HG02588 (cell line): ENCODE results near the gene CDH4.

Source experiments
- ATAC-seq: cut with Tn5 transposase; IDR thresholded peaks from one replicate; pipeline ENCODE4 v1.9.1; 2021; ENCODE audit warnings: mild to moderate bottlenecking, moderate library complexity; ENCODE audit not compliant: unreplicated experiment

Gene CDH4

DNA sequence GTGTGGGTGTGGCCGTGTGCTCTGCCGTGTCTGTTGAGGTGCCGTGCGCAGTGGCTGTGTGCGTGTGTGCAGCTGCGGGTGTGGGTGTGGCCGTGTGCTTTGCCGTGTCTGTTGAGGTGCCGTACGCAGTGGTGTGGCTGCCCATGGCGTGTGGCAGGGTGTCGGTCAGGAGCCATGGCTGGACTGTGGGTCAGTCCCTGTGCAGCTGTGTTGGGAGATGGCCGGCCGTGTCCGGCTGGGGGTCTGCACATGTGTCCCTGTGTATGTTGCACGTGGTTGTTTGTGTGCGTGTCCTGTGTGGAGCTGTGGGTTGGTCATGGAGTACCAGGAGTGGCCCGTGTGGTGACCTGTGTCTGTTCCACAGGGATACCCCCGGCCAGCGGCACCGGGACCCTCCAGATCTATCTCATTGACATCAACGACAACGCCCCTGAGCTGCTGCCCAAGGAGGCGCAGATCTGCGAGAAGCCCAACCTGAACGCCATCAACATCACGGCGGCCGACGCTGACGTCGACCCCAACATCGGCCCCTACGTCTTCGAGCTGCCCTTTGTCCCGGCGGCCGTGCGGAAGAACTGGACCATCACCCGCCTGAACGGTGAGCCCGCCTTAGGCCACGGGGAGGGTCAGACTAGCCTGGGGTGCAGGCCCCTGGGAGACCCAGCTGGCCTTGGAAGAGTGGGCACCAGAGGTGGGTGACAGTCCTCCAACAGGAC is 675.9 kb downstream of the CDH4 start:
- no peak for ATAC-seq

- no peak for ATAC-seq
Measured at GRCh38 chr20:61929561-61929960, 677.5 kb downstream of the CDH4 start.

- ATAC-seq = no peak
Measured at GRCh38 chr20:61929971-61930666, 678.1 kb downstream of the CDH4 start.

DNA sequence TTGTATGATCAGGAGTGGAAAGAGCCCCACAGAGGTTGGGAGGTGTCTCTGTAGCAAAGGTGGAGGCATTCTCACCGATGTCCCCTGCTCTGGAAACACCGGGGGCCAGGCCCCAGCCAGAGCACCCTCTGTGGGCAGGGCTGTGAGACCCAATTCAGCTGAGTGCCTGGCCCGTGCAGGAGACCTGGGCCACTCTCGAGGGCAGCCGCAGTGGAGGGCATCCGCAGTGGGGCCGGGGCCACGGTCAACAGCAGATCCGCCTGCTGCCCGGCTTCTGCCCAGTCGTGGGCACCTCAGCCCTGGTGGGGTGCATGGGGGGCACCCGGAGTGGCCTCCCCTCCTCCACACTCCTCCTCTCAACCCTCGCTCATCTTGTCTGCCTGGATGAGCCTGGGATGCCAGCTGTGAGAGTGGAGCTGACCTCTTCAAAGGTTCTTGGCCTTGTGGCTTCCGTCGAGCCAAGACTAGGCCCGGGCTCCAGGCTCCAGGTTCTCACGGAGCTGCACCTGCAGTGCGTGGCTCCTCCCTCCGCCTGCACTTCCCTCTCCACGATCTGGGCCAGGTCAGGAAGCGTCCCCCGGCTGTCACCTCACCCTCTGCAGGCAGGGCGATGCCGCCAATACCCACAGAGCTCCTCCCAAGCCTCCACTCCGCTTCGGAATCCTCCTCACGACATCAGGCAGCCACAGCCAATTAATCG is 678.9 kb downstream of the CDH4 start:
- no peak for ATAC-seq

DNA sequence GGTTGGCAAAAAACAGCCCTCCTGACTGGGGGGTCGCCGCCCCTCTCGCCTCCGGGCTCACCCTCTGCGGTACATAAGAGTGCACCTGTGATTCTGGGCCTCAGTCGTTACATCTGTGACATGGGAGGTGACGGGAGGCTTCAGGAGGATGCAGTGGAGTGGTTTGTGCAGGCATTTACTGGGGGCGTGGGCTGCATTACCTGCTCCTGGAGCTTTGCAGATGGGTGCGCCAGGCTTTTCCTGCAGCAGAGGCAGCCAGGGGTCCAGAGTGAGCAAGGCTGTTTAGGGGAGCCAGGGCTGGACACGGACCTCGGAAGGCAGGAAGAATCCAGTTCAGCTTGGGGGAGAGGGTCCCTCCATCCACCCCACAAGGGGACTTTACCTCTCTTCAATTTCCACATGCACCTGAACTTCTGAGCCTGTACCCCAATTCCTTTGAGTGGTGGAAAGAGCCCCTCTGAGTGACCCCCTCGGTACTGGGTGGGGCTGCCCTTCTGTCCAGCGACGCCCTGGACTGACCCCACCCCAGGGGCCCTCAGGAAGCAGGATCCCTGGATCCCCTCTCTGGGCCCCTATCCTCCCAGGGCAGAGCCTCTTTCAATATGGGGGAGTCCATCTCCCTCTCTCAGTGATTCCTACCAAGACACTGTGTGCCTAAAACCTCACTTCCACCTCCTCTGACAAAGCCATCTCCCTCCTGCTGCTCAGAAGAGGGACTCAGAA is 679.6 kb downstream of the CDH4 start:
- no peak for ATAC-seq

- no peak for ATAC-seq
Measured at GRCh38 chr20:61932199-61932592, 680.1 kb downstream of the CDH4 start.

GRCh38 chr20:61932711-61933480 is 680.8 kb downstream of the CDH4 start:
- ATAC-seq = no peak

DNA sequence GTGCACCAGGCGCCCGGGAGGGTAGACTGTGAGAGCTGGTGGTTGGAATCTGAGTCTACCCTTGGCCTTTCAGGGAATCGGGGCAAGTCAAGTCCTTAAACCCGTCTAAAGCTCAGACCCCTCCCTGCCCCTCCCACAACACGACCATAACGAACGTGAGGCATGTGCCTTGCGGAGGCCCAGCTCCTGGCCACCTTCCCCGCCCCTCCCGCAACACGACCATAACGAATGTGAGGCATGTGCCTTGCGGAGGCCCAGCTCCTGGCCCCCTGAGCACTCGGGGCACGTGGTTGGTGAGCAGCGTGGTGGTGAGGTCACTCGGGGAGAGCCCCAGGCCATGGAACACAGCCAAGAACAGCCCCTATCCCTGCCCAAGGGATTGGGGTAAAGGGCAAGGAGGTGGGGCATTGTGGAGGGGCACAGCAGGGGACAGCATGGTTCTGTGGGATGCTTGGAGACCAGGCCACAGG is 681.5 kb downstream of the CDH4 start:
- no peak for ATAC-seq

GRCh38 chr20:61933951-61934715 is 682.1 kb downstream of the CDH4 start:
- no peak for ATAC-seq

DNA sequence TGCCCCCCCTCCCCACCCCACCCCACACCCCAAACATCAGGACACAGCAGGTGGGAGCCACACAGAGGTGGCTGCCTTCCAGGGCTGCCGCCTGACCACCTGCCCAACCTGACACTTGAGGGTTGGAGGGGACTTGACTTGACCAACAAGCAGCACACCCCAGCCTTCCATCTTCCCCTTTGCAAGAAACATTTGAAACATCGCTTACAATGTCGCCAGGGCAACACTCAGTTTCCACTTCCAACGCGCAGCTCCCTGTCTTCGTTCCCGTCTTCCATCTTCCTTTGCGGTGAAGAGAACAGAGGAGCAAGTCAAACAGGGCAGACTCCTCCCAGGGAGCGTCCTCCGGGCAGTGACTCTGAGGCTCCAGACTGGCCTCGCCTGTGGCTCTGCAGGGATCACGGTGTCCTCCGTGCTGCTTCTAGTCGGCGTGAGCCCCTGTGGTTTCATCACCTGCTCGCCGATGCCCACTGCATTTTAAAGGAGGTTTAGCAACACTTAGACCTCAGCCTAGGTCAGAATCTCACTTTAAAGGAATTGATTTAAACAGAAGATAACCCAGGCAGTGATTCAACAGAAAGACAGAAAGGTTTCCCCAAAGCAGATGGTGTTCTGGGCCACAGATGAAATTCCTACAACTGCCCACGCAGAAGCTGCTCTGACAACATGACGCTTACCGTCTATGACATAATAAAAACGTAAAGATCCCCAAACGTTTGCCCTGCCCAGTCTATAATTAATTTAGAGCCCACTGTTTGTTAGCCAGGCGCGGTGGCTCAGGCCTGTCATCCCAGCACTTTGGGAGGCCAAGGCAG is 682.9 kb downstream of the CDH4 start:
- ATAC-seq = no peak

DNA sequence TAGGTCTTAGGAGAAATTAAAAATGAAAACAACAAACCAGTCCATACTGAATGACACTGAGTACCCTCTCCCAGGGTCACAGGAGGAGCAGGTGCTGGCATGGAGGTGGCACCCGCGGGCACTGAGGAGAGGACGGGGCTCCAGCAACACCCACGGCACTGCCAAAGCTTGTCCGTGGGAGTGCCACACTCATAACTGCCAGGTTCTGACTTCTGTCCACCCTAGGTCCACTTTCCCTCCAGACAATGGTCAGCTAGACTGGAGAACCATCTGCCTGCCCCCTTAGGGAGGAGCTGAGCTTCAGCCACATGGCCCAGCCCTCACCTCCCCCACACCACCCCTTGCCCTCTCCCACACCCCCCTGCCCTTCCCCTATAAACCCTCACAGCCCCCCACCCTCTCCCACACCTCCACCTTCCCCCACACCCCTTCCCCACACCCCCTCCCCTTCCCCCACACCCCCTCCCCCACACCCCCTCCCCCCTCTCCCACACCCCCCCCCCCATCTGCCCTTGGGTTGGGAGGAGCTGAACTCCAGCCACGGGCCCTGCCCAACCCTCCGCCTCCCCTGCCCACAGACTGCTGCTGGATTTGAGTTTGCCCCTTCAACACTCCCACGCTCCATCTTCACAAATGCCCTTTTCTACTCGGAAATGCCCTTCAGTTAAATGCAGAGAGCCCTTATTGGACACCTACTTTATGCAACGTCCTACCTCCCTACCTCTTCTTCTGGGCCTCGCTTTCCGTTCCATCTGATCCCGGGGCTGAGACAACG is 684.1 kb downstream of the CDH4 start:
- ATAC-seq = no peak

- no peak for ATAC-seq
Measured at GRCh38 chr20:61936701-61937131, 684.7 kb downstream of the CDH4 start.

GRCh38 chr20:61937146-61937962 is 685.3 kb downstream of the CDH4 start:
- no peak for ATAC-seq

DNA sequence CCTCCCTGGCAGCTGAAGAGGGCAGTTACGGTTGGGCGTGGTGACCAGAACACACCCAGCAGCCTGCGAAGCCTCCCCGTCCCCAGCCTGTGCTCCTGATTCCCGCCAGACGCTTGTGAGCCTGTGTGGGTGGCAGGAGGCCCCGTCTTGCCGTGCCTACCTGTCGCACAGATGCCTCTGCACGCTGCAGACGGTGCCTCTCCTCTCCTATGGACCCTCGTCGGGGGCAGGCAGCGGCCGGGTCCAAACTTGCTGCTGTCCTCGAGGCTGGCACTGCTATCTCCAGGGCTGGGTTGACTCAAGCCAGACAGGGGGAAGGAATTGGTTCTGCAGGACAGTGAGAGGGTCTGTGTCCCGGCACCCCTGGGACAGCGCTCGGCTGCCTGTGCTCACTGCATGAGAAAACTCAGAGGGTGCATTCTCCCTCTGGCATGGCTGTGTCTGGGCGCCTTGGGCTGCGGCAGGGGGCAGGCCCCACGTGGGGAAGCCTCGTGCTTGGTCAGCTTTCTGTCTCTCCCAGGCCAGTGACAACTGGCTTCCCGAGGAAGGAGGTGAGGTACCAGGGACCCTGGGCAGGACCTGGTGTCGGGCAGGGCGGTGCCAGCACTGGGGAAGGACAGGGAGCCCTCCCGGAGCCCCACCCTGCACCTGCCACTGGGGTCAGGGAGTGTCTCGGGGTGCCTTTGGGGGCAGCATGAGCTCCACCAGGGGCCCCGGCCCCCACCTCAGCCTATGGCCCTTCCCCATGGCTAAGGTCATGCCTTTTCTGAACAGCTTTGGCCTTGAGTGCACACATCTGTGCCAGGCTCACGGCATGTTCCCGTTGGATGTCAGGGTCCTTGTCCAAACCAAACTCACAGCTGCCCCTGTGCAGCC is 686.1 kb downstream of the CDH4 start:
- ATAC-seq = no peak

DNA sequence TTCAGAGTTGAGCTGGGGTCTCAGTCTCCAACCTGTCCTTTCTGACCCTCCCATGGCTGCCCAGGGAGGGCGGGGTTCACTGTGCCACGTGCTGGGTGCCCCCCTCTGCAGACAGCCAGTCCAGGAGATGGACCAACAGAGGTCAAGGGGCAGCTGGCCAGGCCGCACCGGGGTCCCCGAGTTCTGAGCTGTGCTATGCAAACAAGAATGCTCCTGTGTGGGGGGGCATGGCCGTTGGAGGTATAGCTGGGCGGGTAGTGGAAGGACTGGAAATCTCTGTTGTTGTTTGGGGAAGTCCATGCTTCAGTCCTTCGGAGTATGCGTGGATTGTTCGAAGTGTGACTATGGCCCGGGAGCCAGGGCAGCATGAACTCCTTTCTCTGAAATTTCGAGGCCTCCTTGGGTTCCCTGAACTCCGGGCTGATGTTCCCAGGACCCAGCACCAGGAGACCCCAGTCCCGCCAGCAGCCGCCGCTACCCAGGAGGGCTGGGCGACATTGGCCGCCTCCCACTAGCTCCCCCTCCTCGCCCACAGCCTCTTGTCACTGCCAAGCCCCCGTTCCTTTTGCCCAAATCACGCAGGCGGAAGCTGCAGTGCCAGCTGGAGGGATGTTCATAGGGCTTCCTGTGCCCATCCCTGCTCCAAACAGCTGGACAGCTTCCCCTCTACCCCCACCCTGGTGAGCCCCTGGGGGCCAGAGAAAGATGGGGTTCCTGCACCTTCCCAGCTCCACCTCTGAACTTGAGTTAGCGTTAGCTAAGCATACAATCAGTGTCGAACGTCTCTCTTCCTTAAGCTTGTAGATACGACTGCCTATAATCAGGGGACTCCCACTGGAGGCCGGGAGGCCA is 687.0 kb downstream of the CDH4 start:
- ATAC-seq = no peak
